Measurements from ENCODE around the gene MYOM1.

GRCh38 chr18:3055816-3056215, 164.0 kb downstream of the MYOM1 start:
- TF ChIP-seq CTCF (conservative IDR thresholded peaks at IDR 0.05 in 1 of 2, IDR thresholded peaks at IDR 0.05 in 1 of 2; ENCODE audit: extremely low read depth in 1 of 2, insufficient read depth in 1 of 2, low read depth in 1 of 2, low read length in 2 of 2) = no peak
- TF ChIP-seq EZH2 (IDR thresholded peaks at IDR 0.05; ENCODE audit: borderline replicate concordance, low read length) = no peak

All from mammary epithelial cell (primary cell).